Measurements from ENCODE around the gene BYSL.

The BYSL gene

GRCh38 chr6:41920921-41921711, at the start of gene BYSL, which contains the start of gene MED20:
Gene BYSL, plus strand, starts transcription at chr6:41921499. Its CDS starts 64 bp downstream, at chr6:41921563.
Gene MED20, minus strand, starts transcription at chr6:41921139. Its CDS starts 121 bp downstream, at chr6:41921018.
- peak; percentile 95 for DNase-seq (ENCODE audit: low spot score)

- no peak for DNase-seq (ENCODE audit: low spot score)
Measured at GRCh38 chr6:41871691-41872090, 49.6 kb upstream of the BYSL start.

GRCh38 chr6:41872147-41872546, 49.2 kb upstream of the BYSL start:
- no peak for DNase-seq (ENCODE audit: low spot score)

GRCh38 chr6:41874741-41875140, 46.6 kb upstream of the BYSL start:
- DNase-seq (ENCODE audit: low spot score), result no peak

- no peak for DNase-seq (ENCODE audit: low spot score)
Measured at GRCh38 chr6:41877051-41877680, 44.1 kb upstream of the BYSL start.

GRCh38 chr6:41878246-41878645, 43.1 kb upstream of the BYSL start:
- peak; percentile 59 for DNase-seq (ENCODE audit: low spot score)

GRCh38 chr6:41878961-41879405, 42.3 kb upstream of the BYSL start:
- peak; percentile 50 for DNase-seq (ENCODE audit: low spot score)

- no peak for DNase-seq (ENCODE audit: low spot score)
Measured at GRCh38 chr6:41881506-41881905, 39.8 kb upstream of the BYSL start.

- DNase-seq (ENCODE audit: low spot score), result no peak
Measured at GRCh38 chr6:41884957-41885356, 36.3 kb upstream of the BYSL start.

GRCh38 chr6:41885930-41886329, 35.4 kb upstream of the BYSL start:
- DNase-seq (ENCODE audit: low spot score), result no peak

GRCh38 chr6:41887331-41887751, 34.0 kb upstream of the BYSL start:
- peak; percentile 33 for DNase-seq (ENCODE audit: low spot score)

- DNase-seq (ENCODE audit: low spot score), result no peak
Measured at GRCh38 chr6:41892921-41893564, 28.3 kb upstream of the BYSL start.

- DNase-seq (ENCODE audit: low spot score), result peak; percentile 20
Measured at GRCh38 chr6:41894366-41895299, 26.7 kb upstream of the BYSL start.

- peak; percentile 96 for DNase-seq (ENCODE audit: low spot score)
Measured at GRCh38 chr6:41895300-41896233, 25.7 kb upstream of the BYSL start, which contains the start of gene USP49. Gene USP49, minus strand, starts transcription at chr6:41895375. Its CDS starts 88,392 bp downstream, at chr6:41806983.

GRCh38 chr6:41896281-41896680, 25.0 kb upstream of the BYSL start:
- DNase-seq (ENCODE audit: low spot score), result no peak

GRCh38 chr6:41900861-41901260, 20.4 kb upstream of the BYSL start:
- no peak for DNase-seq (ENCODE audit: low spot score)

- no peak for DNase-seq (ENCODE audit: low spot score)
Measured at GRCh38 chr6:41901882-41902519, 19.3 kb upstream of the BYSL start.

- DNase-seq (ENCODE audit: low spot score), result no peak
Measured at GRCh38 chr6:41909727-41910126, 11.6 kb upstream of the BYSL start.

- DNase-seq (ENCODE audit: low spot score), result no peak
Measured at GRCh38 chr6:41914343-41914742, 7.0 kb upstream of the BYSL start.

Measured in GM03348 (cell line).